GM19043 (cell line): ENCODE results near the gene ZNF646.

ENCODE experiments used
- ATAC-seq: cut with Tn5 transposase; IDR thresholded peaks from one replicate; pipeline ENCODE4 v1.9.1; 2021; ENCODE audit warnings: low read depth; ENCODE audit not compliant: unreplicated experiment

ZNF646 gene

DNA sequence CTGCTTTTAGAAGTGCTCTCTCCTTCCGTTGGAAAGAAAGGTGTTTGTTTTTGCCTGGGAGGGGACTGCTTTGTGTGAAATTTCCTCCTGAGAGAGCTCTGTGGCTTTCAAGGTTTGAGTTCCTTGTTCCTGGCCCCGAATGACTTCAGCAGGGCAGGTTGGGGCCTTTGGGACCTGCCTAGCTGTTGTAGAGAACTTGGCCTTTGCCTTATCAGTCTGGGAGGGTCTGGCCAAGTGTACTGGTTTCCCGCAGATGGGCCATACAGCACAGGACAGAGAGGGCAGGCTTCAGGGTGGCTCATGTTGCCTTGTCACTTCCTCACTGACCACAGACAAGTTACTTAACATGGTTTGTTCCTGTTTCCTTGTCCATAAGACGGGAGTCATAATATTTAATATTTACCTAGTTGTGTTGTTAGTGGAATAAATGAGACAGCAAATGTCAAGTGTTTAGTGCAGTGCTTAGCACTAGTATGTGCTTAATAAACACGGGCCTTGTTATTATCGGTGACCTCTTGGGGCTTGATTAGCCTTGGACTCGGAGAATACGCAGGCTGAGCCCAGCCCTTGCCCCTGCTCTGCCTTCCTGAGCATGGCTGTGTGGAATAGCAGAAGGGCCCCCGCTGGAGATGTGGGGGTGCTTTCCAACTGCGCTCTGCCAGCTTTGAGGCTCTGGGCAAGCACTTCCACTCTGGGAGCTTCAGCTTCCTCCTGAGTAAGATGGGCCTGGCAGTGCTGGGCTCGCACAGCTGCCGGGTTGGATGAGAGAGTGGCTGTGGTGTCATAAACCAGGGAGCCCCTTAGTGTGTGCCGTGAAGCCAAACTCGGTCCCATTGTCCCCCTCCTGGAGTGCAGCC lies 54.7 kb downstream of the ZNF646 start:
- ATAC-seq = no peak

GRCh38 chr16:31129568-31130335 lies 55.5 kb downstream of the ZNF646 start:
- ATAC-seq = no peak

GRCh38 chr16:31130336-31130891 lies 56.2 kb downstream of the ZNF646 start:
- no peak for ATAC-seq

GRCh38 chr16:31130899-31131298 lies 56.7 kb downstream of the ZNF646 start:
- ATAC-seq = no peak

DNA sequence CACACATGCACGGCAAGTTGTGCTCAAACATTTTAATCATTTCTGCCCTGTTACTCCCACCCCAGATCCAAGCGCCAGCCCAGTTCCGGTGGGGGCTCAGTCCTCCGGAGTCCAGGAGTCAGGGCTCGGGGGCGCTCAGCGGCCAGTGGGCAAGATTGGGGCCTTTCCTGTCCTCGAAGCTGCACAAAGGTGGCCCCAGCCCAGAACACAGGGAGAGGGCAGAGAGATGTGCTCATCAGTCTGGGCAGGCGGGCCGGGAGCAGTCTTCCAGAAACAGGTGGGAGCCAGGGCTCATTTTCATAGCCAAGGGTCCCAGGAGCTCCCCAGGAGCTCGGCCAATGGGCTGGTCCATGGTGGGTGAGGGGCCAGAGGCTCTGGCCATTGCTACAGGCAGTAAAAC lies 57.2 kb downstream of the ZNF646 start:
- no peak for ATAC-seq

- ATAC-seq = no peak
Observed at GRCh38 chr16:31131841-31132271, 57.6 kb downstream of the ZNF646 start.

- ATAC-seq = no peak
Observed at GRCh38 chr16:31132303-31132979, 58.2 kb downstream of the ZNF646 start.

DNA sequence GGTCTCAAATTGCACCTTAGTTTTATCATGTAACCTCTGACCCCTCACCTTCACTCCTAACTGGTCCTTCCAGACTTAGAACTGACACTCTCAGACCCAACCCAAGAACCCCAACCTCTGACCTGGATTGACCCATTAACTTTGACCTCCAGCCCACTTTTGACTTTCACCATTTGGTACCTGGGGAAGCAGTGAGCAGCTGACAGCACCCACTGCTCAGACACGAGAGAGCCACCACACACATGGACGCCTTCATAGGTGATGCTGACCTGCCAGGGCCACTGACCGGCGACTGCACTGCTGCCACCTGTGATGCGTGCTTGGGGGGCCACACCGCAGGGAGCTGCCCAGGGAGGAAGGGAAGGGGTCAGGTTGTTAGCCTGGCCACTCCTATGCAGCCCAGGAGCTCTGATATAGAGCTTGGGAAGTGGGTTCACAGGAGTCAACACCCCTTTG lies 58.9 kb downstream of the ZNF646 start:
- ATAC-seq = no peak
